ENCODE data around the gene COPS4.

DNA sequence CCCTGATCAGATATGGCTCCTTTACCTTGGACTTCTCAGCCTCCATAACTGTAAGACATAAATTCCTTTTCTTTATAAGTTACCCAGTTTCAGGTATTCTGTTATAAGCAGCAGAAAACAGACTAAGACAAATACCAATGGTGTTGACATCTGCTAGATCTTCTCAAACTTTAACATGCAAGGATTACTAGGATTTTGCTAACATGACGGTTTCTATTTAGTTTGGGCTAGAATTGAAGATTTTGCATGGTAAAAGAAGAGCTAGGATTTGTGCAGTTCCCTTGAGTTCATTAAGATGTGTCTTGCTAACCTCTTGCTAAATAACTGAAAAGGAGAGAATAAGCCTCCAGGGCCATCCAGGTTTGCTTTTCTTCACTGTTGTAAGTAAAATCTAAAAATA is 5.3 kb upstream of the COPS4 start:
- TF ChIP-seq POLR2AphosphoS5 (IDR thresholded peaks at IDR 0.05) (no peak), POLR2A (IDR thresholded peaks at IDR 0.05) (no peak)

Data from spleen (tissue), 3 donors.